K562 (cell line): ENCODE data around the gene ACER3.

Experiments
- CHD4 ChIP-seq: fragments of 200-600 bp; sonication (generic); IDR thresholded peaks from 3 replicates; pipeline ENCODE4 v1.6.1; 2012; ENCODE audit warnings: low read depth, mild to moderate bottlenecking, mixed read lengths, low read length, inconsistent platforms; ENCODE audit not compliant: insufficient read depth, insufficient replicate concordance, poor library complexity, severe bottlenecking
- HEY1 ChIP-seq: fragments of 250-450 bp; sonication (Bioruptor Pico); IDR thresholded peaks from 2 replicates; pipeline ENCODE4 v1.5.0; 2020; ENCODE audit warnings: mild to moderate bottlenecking, moderate library complexity, borderline replicate concordance
- TRIM24 ChIP-seq, 2 experiments: fragments of 450-650 bp; IDR thresholded peaks; 2 replicates each; pipeline ENCODE4 v1.6.1; 2016
- ZBED1 ChIP-seq: IDR thresholded peaks from 2 replicates; pipeline ENCODE4 v1.6.1; 2014
- TF ChIP-seq, protein P1 (sequence below), 2 experiments: fragments of 450-650 bp; formaldehyde crosslinking in 1 of 2; IDR thresholded peaks; 2 replicates each; pipeline versions ENCODE4 v1.4.0 to v1.6.1; 2014 to 2020; ENCODE audit warnings: mild to moderate bottlenecking in 2 of 2, borderline replicate concordance in 1 of 2, low read depth in 1 of 2

DNA sequence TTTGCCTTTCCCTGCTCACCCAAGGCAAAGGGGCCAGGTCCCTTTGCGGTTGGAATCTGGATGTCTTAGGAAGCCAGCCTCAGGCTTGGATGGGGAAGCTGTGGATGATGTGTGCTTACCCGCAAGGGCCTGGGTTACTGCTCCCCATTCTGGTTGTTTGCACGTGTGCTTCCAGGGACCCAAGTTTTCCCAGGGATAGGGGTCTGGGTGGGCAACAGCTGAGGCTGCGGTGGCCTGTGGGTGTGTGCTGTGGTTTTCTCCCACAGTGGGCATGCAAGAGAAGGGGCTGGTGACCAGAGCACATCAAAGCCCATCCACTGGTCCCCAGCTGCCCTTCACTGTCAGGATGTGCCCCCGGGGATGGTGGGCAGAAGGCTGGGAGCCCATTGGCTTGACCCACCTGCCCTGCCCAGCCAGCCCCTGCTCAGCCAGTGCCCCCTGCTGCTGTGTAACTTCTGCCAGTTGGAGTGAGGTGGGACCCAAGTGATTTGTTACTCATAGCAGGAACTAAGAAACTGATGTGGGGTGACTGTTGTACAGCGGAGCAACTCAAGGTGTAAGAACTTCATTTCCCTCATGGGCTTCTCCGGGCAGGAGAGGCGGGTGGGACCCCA is 209.4 kb downstream of the ACER3 start:
- TF ChIP-seq HEY1 (CRISPR knock-in tag), result no peak
- no peak for TF ChIP-seq CHD4
- no peak for TF ChIP-seq TRIM24 (IDR thresholded peaks at IDR 0.05)
- TF ChIP-seq, protein P1, sequence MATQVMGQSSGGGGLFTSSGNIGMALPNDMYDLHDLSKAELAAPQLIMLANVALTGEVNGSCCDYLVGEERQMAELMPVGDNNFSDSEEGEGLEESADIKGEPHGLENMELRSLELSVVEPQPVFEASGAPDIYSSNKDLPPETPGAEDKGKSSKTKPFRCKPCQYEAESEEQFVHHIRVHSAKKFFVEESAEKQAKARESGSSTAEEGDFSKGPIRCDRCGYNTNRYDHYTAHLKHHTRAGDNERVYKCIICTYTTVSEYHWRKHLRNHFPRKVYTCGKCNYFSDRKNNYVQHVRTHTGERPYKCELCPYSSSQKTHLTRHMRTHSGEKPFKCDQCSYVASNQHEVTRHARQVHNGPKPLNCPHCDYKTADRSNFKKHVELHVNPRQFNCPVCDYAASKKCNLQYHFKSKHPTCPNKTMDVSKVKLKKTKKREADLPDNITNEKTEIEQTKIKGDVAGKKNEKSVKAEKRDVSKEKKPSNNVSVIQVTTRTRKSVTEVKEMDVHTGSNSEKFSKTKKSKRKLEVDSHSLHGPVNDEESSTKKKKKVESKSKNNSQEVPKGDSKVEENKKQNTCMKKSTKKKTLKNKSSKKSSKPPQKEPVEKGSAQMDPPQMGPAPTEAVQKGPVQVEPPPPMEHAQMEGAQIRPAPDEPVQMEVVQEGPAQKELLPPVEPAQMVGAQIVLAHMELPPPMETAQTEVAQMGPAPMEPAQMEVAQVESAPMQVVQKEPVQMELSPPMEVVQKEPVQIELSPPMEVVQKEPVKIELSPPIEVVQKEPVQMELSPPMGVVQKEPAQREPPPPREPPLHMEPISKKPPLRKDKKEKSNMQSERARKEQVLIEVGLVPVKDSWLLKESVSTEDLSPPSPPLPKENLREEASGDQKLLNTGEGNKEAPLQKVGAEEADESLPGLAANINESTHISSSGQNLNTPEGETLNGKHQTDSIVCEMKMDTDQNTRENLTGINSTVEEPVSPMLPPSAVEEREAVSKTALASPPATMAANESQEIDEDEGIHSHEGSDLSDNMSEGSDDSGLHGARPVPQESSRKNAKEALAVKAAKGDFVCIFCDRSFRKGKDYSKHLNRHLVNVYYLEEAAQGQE (IDR thresholded peaks at IDR 0.05; ENCODE audit: borderline replicate concordance), result no peak
- TF ChIP-seq, protein P1 (CRISPR knock-in tag; IDR thresholded peaks at IDR 0.05; ENCODE audit: low read depth), result no peak
- TF ChIP-seq ZBED1, result no peak
